BE2C (cell line): ENCODE data around the gene RPS6KA2.

Experiments
- DNase-seq: peaks from one replicate; pipeline ENCODE4 v3.0.0-alpha.2; 2020
- H3K27me3 ChIP-seq: fragments of 250-450 bp; sonication (Bioruptor Pico); 2 replicates; pipeline ENCODE4 v1.5.1; 2020; ENCODE audit warnings: mild to moderate bottlenecking
- H3K36me3 ChIP-seq: fragments of 250-450 bp; sonication (Bioruptor Pico); 2 replicates; pipeline ENCODE4 v1.5.1; 2020; ENCODE audit warnings: mild to moderate bottlenecking
- H3K4me1 ChIP-seq: fragments of 250-450 bp; sonication (Bioruptor Pico); 2 replicates; pipeline ENCODE4 v1.5.1; 2020
- H3K4me3 ChIP-seq: 2 replicates; pipeline ENCODE4 v1.5.1; 2011; ENCODE audit warnings: low read depth, low read length
- H3K9me3 ChIP-seq: fragments of 250-450 bp; sonication (Bioruptor Pico); 2 replicates; pipeline ENCODE4 v1.5.1; 2020
- TF ChIP-seq, protein P1 (sequence below): IDR thresholded peaks from 2 replicates; pipeline ENCODE4 v1.5.1; 2012; ENCODE audit warnings: mild to moderate bottlenecking, low read depth, low read length

Gene RPS6KA2

GRCh38 chr6:166434336-166434735 is 192.7 kb downstream of the RPS6KA2 start:
- no peaks in the 10 kb centered on the region for H3K9me3 ChIP-seq
- H3K4me1 ChIP-seq = peaks cover 2% of the 10 kb centered on the region; the same call in 1 of the 2 replicates
- H3K4me3 ChIP-seq = no peak overlapping the region
- H3K36me3 ChIP-seq = peaks cover 11% of the 10 kb centered on the region
- H3K27me3 ChIP-seq = no peaks in the 10 kb centered on the region
- TF ChIP-seq, protein P1, sequence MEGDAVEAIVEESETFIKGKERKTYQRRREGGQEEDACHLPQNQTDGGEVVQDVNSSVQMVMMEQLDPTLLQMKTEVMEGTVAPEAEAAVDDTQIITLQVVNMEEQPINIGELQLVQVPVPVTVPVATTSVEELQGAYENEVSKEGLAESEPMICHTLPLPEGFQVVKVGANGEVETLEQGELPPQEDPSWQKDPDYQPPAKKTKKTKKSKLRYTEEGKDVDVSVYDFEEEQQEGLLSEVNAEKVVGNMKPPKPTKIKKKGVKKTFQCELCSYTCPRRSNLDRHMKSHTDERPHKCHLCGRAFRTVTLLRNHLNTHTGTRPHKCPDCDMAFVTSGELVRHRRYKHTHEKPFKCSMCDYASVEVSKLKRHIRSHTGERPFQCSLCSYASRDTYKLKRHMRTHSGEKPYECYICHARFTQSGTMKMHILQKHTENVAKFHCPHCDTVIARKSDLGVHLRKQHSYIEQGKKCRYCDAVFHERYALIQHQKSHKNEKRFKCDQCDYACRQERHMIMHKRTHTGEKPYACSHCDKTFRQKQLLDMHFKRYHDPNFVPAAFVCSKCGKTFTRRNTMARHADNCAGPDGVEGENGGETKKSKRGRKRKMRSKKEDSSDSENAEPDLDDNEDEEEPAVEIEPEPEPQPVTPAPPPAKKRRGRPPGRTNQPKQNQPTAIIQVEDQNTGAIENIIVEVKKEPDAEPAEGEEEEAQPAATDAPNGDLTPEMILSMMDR = no peak
- DNase-seq = no peak

- peaks cover 7% of the 10 kb centered on the region for H3K36me3 ChIP-seq
- no peak for DNase-seq
- TF ChIP-seq, protein P1 = no peak
- no peaks in the 10 kb centered on the region for H3K27me3 ChIP-seq
- no peak overlapping the region for H3K4me3 ChIP-seq
- H3K9me3 ChIP-seq = no peaks in the 10 kb centered on the region
- no peaks in the 10 kb centered on the region for H3K4me1 ChIP-seq
Observed at GRCh38 chr6:166433096-166433495, 194.0 kb downstream of the RPS6KA2 start.

- Histone ChIP-seq H3K4me3 (no peak overlapping the region), H3K9me3 (no peaks in the 10 kb centered on the region), H3K27me3 (no peaks in the 10 kb centered on the region), H3K36me3 (peaks cover 7% of the 10 kb centered on the region), H3K4me1 (no peaks in the 10 kb centered on the region)
- TF ChIP-seq, protein P1 = no peak
- DNase-seq = no peak
Observed at GRCh38 chr6:166430269-166430668, 196.8 kb downstream of the RPS6KA2 start.

- TF ChIP-seq, protein P1 = no peak
- Histone ChIP-seq H3K27me3 (no peaks in the 10 kb centered on the region), H3K4me3 (no peak overlapping the region), H3K36me3 (peaks cover 5% of the 10 kb centered on the region), H3K9me3 (no peaks in the 10 kb centered on the region), H3K4me1 (no peaks in the 10 kb centered on the region)
- DNase-seq = no peak
Observed at GRCh38 chr6:166424431-166424830, 202.6 kb downstream of the RPS6KA2 start.

- H3K4me1 ChIP-seq = no peaks in the 10 kb centered on the region
- TF ChIP-seq, protein P1 = no peak
- H3K36me3 ChIP-seq = peaks cover 9% of the 10 kb centered on the region
- no peak for DNase-seq
- H3K4me3 ChIP-seq = no peak overlapping the region
- no peaks in the 10 kb centered on the region for H3K27me3 ChIP-seq
- no peaks in the 10 kb centered on the region for H3K9me3 ChIP-seq
Observed at GRCh38 chr6:166423781-166424180, 203.3 kb downstream of the RPS6KA2 start.

DNA sequence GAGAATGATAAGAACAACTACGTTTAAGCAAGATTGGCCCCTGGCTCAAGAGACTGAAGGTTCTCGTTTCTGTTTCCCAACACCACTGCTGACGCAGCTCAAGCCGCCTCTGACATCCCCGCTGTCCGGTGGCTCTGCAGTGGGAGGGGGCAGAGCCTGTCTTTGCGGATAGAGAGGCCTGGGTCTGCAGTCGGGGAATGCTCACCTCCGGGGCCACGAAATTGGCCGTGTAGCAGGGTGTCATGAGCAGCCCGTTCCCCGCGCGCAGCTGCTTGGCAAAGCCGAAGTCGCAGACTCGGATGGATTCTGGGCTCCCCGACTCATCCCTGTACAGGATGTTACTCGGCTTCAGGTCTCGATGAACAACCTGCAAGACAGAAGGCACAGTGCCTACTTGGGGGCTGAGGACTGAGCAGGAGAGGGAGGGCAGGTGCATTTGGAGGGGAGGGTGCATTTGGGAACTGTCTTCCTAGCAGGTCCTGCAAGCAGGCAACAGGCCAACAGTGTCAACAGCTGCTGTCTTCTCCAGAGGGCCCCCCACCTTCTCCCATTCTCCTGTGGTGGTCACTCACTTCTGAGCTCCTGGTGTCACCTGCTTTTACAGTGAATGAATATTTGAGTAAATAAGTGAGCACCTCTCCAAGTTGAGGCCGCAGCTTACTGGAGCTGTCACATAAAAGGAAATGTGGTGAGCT is 203.9 kb downstream of the RPS6KA2 start:
- Histone ChIP-seq H3K4me1 (no peaks in the 10 kb centered on the region), H3K27me3 (no peaks in the 10 kb centered on the region), H3K4me3 (no peak overlapping the region), H3K36me3 (peaks cover 9% of the 10 kb centered on the region), H3K9me3 (no peaks in the 10 kb centered on the region)
- DNase-seq = no peak
- TF ChIP-seq, protein P1 = no peak
